GM12873 (cell line): Measurements from ENCODE around the gene MKKS.

ENCODE experiments used
- CTCF ChIP-seq: IDR thresholded peaks from 2 replicates; pipeline ENCODE4 v1.5.1; 2012; ENCODE audit warnings: low read depth, mild to moderate bottlenecking, moderate library complexity, low read length, control low read depth; ENCODE audit not compliant: insufficient read depth; ENCODE audit errors: missing control alignments

MKKS gene

GRCh38 chr20:10436053-10436699 is 2.2 kb upstream of the MKKS start:
- no peak for TF ChIP-seq CTCF

GRCh38 chr20:10434832-10435812 is 1.1 kb upstream of the MKKS start, which contains the start of gene SLX4IP:
Gene SLX4IP, plus strand, starts transcription at chr20:10435305. Its CDS starts 22,900 bp downstream, at chr20:10458205.
- TF ChIP-seq CTCF = no peak

GRCh38 chr20:10434467-10434831 is 427 bp upstream of the MKKS start:
- TF ChIP-seq CTCF = no peak

GRCh38 chr20:10433014-10433622 is 904 bp downstream of the MKKS start:
- no peak for TF ChIP-seq CTCF

DNA sequence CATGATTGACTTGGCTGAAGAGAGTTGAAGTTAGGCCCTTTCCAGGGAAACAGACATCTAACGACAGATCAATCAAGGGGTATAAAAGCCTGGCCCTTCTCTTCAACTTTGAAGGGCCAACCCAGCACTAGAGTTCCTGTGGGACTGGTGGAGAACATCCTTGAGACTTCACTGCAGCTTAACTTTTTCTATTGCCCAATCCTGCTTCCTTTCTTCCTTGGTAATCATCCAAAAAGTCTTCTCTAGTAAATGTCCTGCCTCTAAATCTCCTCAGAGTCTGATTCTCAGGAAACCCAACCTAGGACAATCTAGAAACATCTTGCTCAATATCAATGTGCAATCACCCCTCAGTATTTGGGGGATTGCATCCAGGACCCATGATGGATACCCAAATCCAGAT is 1.9 kb downstream of the MKKS start:
- TF ChIP-seq CTCF = no peak

- no peak for TF ChIP-seq CTCF
Measured at GRCh38 chr20:10430704-10431103, 3.3 kb downstream of the MKKS start.

- TF ChIP-seq CTCF = no peak
Measured at GRCh38 chr20:10430000-10430466, 4.0 kb downstream of the MKKS start.
